GM18868 (cell line): ENCODE results near the gene PDCD10.

ENCODE experiments used
- ATAC-seq: cut with Tn5 transposase; IDR thresholded peaks from one replicate; pipeline ENCODE4 v1.9.1; 2021; ENCODE audit warnings: mild to moderate bottlenecking, moderate library complexity; ENCODE audit not compliant: unreplicated experiment

PDCD10 gene

DNA sequence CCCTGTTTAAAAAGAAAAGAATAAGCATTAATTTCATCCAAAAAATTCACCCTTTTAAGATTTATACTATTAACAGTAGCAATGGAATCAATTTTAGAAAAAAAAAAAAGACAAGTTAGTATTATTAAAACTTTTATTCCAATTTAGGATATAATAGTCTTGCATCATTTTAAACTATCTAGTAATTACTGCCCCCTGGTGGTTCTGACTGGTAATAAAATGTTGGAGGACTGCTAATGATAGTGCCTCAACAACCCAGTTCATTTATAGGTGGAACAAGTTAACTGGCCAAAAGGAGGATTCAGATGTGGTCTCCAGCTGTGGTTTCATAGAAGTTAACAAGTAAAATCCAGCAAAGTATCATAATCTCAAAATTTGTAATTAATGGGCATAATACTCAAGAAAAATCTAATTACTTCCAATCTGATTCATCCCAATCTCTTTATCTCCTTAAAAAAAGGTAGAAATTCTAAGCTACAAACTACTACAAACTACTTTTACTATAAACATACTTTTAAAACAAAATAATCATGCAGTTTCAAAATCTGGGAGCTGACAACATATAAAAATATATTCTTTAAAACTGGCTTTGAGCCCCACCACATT is 50.2 kb downstream of the PDCD10 start:
- ATAC-seq, result peak; percentile 87

DNA sequence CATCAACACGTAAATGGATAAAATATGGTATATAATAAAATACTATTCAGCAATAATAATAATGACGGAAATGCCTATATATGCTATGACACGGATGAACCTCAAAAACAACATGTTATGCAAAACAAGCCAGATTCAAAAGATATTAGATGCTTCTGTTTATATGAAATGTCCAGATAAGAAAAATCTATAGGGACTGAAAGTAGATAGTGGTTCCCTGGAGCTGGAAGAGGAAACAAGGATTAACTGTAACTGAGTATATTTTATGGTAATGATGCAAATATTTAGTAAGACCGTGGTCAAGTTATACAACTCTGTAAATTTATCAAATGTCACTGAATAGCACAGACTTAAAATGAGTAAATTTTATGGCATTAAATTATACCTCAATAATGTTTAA is 55.2 kb downstream of the PDCD10 start:
- no peak for ATAC-seq

DNA sequence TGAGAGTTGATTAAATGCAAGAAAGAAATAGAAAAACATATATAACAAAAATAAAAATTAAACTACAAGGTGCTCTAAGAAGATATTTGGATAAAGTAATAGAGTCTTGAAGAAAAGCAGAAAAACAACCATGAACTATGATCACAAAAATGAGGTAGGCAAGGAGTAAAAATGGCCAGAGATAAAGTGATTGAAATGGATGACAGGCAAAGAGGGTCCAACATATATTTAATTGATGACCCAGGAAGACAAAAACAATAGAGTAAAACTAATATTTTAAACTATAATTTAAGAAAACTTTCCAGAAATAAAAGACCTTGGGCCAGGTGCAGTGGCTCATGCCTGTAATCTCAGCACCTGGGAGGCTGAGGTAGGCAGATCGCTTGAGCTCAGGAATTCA is 58.8 kb downstream of the PDCD10 start:
- ATAC-seq, result no peak

DNA sequence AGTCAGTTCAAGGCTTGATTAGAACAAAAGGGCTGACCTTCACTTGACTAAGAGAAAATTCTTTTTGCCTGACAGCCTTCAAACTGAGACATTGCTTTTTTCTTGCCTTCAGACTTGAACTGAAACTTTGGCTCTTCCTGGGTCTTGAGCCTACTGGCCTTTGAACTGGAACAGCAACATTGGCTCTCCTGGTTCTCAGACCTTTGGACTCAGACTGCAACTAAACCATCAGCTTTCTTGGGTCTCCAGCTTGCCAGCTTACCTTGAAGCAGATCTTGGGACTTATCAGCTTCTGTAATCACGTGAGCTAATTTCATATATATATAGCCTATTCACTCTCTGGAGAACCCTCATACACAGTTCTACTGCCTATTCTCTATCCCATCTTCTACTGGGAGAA is 61.5 kb downstream of the PDCD10 start:
- ATAC-seq, result no peak

DNA sequence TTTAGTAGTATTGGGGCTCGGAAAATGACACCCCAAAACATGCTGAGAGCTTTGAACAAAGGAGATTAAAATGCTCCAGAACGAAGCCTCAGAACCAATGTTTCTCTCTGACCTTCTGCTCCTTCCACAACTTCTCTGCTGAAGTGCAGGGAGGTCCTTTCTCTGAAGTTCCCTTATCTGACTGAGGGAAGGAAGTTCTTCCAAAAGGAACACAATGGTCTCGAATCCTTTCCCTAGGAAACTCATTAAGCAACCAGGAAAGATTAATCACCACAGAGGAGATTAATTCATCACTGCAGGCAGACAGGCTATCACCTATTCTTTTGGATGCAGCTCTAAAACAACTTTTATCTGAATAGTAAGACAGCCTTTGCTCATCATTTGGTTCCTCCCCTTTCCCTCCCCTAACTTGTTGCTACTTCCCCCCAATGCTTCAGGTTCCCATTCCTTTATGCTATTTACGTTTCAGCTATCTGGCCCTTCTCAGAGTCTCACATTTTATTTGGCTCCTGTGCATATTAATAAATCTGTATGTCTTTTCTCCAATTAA is 62.7 kb downstream of the PDCD10 start:
- ATAC-seq, result no peak

DNA sequence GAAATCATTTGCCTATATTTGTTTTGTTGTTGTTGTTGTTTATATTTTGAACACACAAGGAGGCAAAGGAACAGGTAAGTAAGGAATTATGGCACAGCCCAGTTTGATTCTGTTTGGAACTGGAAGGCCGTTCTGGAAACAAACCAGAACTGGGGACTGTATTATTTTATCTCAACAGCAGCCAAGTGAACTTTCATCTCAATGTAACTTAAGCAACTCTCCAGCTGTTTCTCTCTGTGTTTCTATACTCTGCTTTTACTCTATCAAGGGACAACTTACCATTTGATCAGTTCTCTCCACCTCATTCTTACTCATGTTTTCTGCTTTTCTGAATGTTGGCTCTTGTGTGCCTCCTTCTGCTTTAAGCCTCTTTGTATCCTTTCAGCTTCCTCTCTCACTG is 65.0 kb downstream of the PDCD10 start:
- ATAC-seq, result no peak

DNA sequence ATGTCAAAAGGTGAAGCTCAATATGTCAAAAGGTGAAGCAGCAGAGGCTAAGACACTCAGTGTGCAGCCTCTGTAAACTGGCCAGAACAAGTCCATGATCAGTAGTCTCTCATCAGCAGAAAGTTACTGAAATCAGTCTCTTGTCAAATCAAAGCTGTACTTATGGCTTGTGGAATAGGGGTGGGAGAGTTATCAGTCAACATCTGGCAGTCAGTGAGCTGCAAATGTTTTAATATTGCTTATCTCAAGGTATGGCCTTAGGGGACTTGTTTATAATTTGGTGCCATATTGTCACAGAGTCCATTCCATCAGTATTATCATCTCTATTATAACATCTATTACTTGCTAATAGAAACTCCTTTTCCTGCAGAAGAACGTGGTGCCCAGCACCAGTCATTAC is 66.0 kb downstream of the PDCD10 start:
- ATAC-seq, result no peak

DNA sequence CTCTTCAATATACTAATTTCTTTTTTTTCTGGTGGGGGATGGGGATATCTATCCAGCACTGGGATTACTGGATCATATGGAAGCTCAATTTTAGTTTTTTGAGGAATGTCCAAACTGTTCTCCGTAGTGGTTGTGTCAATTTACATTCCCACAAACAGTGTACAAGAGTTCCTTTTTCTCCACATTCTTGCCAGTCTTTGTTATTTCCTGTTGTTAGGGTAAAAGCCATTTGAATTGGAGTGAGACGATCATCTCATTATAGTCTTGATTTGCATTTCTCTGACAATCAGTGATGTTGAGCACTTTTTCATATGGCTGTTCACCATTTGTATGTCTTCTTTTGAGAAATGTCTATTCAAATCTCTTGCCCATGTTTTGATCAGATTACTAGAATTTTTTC is 68.1 kb downstream of the PDCD10 start:
- ATAC-seq, result no peak

DNA sequence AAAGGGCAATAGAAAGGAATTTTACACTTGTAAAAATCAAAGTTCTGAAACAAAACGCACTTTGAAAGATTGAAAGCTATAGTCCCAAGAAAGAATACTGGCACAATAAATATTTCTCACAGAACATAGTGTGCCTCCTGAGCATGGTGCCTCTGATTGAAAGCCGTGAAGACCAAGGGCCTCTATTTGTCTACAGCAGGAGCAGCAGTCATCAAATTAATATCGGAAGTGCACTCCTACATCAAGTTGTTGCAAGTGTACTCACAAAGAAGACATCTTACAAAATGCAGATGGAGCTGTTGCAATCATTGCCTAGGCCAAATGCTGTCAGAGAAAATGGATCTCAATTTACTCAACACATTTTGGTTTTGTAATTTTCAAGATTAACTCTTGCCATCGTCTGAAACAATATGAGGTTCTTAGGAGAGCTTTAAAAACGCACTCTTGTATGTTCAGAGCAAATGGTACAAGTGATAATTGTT is 71.7 kb downstream of the PDCD10 start:
- no peak for ATAC-seq

DNA sequence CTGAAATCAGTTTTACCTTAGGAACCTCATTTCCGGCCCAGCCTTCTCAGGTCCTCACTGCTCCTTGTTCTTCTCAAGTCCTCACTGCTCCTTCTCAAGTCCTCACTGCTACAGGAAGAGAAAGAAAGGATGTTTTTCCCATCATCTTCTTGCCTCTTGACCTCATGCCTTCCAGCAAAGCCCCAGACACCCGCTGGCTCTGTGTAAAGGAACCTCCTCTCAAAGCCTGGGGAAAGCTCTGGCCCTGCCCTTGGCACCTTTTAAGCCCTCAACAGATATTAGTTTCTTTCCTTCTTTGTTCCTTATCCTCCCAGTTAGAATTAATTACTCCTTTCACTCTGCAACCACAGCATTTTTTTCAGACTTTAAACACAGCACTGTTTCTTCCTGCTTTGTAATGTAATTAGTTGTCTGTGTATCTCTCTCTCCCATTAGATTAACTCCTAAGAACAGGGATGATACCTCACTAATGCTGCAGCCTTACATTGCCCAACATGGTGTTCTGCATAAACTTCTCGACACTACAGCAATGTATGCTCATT is 76.9 kb downstream of the PDCD10 start:
- no peak for ATAC-seq

DNA sequence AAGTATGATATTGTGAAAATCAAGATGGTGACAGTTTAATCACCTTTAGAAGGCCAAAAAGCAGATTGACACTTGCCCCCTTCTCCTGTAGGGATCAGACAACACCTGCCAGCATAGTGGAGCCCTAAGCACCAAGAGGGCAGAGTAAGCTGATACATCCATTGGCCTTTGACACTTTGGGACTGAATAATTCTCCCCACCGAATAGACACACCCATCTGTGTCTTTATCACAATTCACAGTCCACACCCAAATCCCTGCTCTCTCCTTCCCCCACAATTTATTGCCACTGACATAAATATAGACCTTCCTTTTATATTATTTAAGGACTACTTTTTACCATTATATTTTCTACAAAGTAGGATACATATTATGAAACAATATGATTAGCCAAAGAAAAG is 77.9 kb downstream of the PDCD10 start:
- ATAC-seq, result no peak

DNA sequence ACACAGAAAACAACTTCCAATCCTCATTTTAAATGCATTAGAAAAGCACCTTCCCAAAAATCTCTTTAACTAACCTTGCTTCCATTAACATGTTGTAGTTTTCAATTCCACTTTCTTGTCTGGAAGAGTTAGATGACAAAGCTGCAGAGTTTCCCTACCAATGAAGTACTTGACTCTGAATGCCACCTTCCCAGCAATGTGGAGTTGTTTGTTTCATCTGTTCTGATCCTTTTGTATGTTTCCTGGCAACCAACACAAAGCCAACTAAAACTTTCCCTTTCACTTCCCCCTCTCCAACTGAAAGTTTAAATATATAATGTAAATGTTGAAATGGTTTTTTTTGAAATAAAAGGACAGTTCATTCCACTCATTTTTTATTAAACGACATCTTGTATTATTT is 80.9 kb downstream of the PDCD10 start, which contains the start of gene WDR49:
TSS of gene WDR49 (minus strand) at position 183 of the 400 bp plus-strand sequence. CDS start 517 bp downstream, outside the sequence.
- ATAC-seq, result peak; percentile 61

DNA sequence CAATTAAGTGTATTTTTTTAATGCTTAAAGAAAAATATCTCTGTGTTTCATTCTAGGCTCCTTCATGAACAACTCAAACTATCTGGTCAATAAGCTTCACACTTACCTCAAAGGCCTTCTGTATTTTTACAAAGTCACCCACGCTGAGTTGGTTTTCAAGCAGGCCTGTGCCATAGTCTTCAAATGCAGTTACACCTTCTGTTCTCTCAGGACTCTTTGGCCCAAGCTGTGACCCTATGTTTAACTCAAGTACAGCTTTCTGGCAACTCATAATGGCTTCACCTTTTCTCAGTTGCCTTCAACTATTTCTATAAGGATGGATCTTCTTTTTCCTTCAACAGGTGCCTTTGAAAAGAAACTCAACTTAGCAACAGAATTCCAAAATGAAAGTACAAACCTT is 81.5 kb downstream of the PDCD10 start:
- ATAC-seq, result no peak

DNA sequence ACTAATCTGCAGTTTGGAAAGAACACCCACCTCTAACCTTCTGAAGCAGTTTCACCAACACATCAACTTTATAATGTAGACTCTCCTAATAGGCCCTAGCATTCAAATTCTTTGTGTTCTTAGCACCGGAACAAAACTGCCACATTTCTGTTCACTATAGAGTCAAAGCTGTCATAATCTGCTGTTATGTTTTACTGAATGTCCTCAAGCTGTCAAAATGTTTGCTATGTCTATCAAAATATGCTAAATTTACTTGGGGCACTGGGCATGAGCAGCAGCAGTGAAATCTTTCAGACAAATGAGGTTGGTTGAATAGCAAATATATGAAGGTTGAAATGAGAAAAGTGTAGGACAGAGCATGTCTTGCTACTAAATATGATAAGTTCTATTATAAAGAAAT is 82.9 kb downstream of the PDCD10 start:
- ATAC-seq, result no peak

DNA sequence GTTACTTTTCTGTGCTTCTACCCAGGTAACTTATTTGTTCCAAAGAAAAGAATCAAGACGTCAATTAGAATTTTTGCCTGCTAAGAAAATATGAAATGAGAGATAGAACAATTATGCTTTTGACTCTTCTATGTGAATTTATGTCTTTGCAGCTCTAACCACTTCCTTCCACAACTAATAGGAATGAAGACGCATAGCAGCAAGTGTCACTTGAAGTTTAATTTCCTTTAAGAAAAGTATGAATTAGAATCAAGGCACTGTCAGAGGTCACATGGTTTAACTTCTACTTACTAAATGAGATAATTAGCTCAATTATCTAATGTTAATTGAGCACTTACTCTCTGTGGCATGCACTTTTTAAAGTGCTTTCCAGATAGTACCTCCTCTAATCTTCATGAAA is 84.2 kb downstream of the PDCD10 start:
- no peak for ATAC-seq

DNA sequence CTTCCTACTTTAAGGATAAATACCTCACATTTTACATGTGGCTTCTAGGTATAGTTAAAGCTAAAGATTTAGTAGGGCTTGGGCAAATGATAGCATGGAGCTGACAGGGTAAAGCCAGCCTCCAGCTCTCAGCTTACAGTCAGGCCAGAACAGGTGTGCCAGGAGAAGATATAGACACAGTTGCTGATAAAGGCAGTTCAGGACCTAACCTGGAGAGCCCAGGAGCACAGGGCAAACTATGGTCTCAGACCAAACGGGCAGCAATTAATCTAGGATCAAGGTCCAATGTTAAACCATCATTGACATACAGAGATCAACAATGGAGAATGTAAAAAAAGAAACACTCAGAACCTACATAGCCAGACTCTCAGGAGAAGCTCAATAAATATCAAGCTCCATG is 84.9 kb downstream of the PDCD10 start:
- ATAC-seq, result no peak

DNA sequence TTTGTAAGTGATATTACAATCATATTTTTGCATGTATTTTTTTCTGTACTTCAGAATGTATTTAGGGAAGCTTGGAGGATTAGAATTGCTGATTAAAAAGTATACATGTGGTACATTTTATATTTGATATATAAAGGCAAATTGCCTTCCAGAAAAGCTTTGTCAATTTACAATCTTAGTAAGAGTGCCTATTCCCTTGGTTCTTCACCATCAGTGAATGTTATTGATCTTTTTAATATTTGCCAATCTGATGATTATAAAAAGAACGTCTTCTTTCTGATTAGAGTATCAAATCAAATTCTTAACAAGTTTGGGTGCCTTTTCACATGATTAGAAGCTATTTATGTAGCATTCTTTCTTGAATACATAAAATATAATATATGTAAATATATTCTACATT is 90.1 kb downstream of the PDCD10 start:
- no peak for ATAC-seq
